Keratinocyte (primary cell): ENCODE data around the gene CYP27B1. TPM values are rescaled to one million over a fixed set of nuclear protein-coding genes. Genes with fewer than 3 reads are reported as not detected.

ENCODE experiments used
- DNase-seq: peaks from one replicate; pipeline ENCODE4 v3.0.0-alpha.2; 2011; ENCODE audit warnings: low read depth, missing footprints, low spot score
- FAIRE-seq: peaks from 2 replicates; lab custom pipeline; 2011; peaks lifted over from hg19 to GRCh38; lab: Jason Lieb, UNC
- H2AFZ ChIP-seq: 2 replicates; pipeline ENCODE4 v1.6.0; 2012; ENCODE audit warnings: low read length, control low read depth, inconsistent platforms; ENCODE audit not compliant: control insufficient read depth
- H3K27ac ChIP-seq: 2 replicates; pipeline ENCODE4 v1.5.1; 2011; ENCODE audit warnings: low read length; ENCODE audit not compliant: control insufficient read depth, insufficient read depth
- H3K27me3 ChIP-seq: 3 replicates; pipeline ENCODE4 v1.6.0; 2011; ENCODE audit warnings: low read length; ENCODE audit not compliant: control insufficient read depth, insufficient read depth; ENCODE audit errors: extremely low read depth
- H3K36me3 ChIP-seq, 2 experiments: 2 replicates in 1 of 2; 3 replicates in 1 of 2; pipeline ENCODE4 v1.5.1; 2011; ENCODE audit warnings: low read length in 2 of 2, mild to moderate bottlenecking in 1 of 2; ENCODE audit not compliant: control insufficient read depth in 2 of 2, insufficient read depth in 2 of 2; ENCODE audit errors: extremely low read depth in 1 of 2
- H3K4me1 ChIP-seq: 3 replicates; pipeline ENCODE4 v1.5.1; 2011; ENCODE audit warnings: low read length; ENCODE audit not compliant: control insufficient read depth, insufficient read depth; ENCODE audit errors: extremely low read depth
- H3K4me2 ChIP-seq: 3 replicates; pipeline ENCODE4 v1.6.0; 2011; ENCODE audit warnings: low read depth, low read length; ENCODE audit not compliant: control insufficient read depth, insufficient read depth; ENCODE audit errors: extremely low read depth
- H3K4me3 ChIP-seq, 3 experiments: fragments of 200-600 bp in 1 of 3; sonication (generic) in 1 of 3; 2 replicates in 2 of 3; 3 replicates in 1 of 3; pipeline ENCODE4 v1.5.1; 2011 to 2016; ENCODE audit warnings: low read length in 3 of 3, mild to moderate bottlenecking in 3 of 3, control low read depth in 2 of 3, inconsistent platforms in 1 of 3, low read depth in 1 of 3, mixed read lengths in 1 of 3, mixed run types in 1 of 3, moderate library complexity in 1 of 3; ENCODE audit not compliant: control insufficient read depth in 2 of 3, insufficient read depth in 2 of 3; ENCODE audit errors: extremely low read depth in 1 of 3
- H3K79me2 ChIP-seq: 2 replicates; pipeline ENCODE4 v1.6.0; 2012; ENCODE audit warnings: low read length; ENCODE audit not compliant: control insufficient read depth, insufficient read depth
- H3K9ac ChIP-seq: 3 replicates; pipeline ENCODE4 v1.6.0; 2011; ENCODE audit warnings: low read length; ENCODE audit not compliant: control insufficient read depth, insufficient read depth; ENCODE audit errors: extremely low read depth
- H3K9me1 ChIP-seq: 3 replicates; pipeline ENCODE4 v1.6.0; 2011; ENCODE audit warnings: low read length; ENCODE audit not compliant: control insufficient read depth, insufficient read depth; ENCODE audit errors: extremely low read depth
- H3K9me3 ChIP-seq: 2 replicates; pipeline ENCODE4 v1.5.1; 2012; ENCODE audit warnings: low read depth, low read length; ENCODE audit not compliant: control insufficient read depth
- H4K20me1 ChIP-seq: 3 replicates; pipeline ENCODE4 v1.6.0; 2011; ENCODE audit warnings: low read length; ENCODE audit not compliant: control insufficient read depth, insufficient read depth; ENCODE audit errors: extremely low read depth
- CTCF ChIP-seq, 3 experiments: IDR thresholded peaks in 1 of 3; conservative IDR thresholded peaks in 1 of 3; optimal IDR thresholded peaks in 1 of 3; 2 replicates in 2 of 3; 3 replicates in 1 of 3; pipeline versions ENCODE3 to v1.5.1; 2011; ENCODE audit warnings: low read length in 3 of 3, mild to moderate bottlenecking in 3 of 3, moderate library complexity in 2 of 3, control low read depth in 1 of 3, inconsistent platforms in 1 of 3; ENCODE audit not compliant: insufficient read depth in 2 of 3; ENCODE audit errors: extremely low read depth in 1 of 3
- EZH2 ChIP-seq: IDR thresholded peaks from one replicate; pipeline ENCODE4 v1.6.1; 2012; ENCODE audit warnings: inconsistent platforms, mild to moderate bottlenecking, low read length, moderate library complexity
- dilution Hi-C: fragments of 300-500 bp; cut with MboI; formaldehyde crosslinking; loops from one replicate; pipeline ENCODE4 v1.7.0; 2020; ENCODE audit warnings: low sequenced_read_pairs; ENCODE audit not compliant: extremely low pct_ligation_motif_present
- polyA plus RNA-seq, 5 experiments: library from polyadenylated mRNA; depleted of rRNA in 3 of 5; stranded (reverse) in 3 of 5; stranded (forward) in 1 of 5; unstranded in 1 of 5; fragments of >200 nt; gene quantifications; 1 replicate in 1 of 5; 2 replicates in 3 of 5; 3 replicates in 1 of 5; pipeline versions ENCODE4 v1.2.1 to v1.2.3, GENCODE V29; 2011 to 2012; ENCODE audit warnings: missing spikeins in 2 of 5, low read depth in 1 of 5, low replicate concordance in 1 of 5

The CYP27B1 gene
- polyA plus RNA-seq, 1 donor (not counting 4 experiments of a cell fraction or from before 2014, with no cell fraction given), result 33.6 TPM

- Histone ChIP-seq H3K27me3 (peaks cover 5% of the 10 kb centered on the region), H3K4me1 (peaks cover 16% of the 10 kb centered on the region), H3K9me3 (no peaks in the 10 kb centered on the region), H4K20me1 (no peaks in the 10 kb centered on the region), H3K79me2 (peaks cover 18% of the 10 kb centered on the region), H3K4me3 (peak overlapping the region; percentile 81 to 99 (median 97)), H3K9me1 (no peaks in the 10 kb centered on the region), H3K27ac (peak overlapping the region; percentile 98), H3K4me2 (peak overlapping the region; percentile 94), H3K36me3 (peaks cover 11 to 16% of the 10 kb centered on the region in 2 experiments), H2AFZ (peak overlapping the region; percentile 31), H3K9ac (peak overlapping the region; percentile 99)
- FAIRE-seq, result no peak
- TF ChIP-seq EZH2 (no peak), CTCF (optimal IDR thresholded peaks at IDR 0.05 in 1 of 3, IDR thresholded peaks at IDR 0.05 in 1 of 3, conservative IDR thresholded peaks at IDR 0.05 in 1 of 3; ENCODE audit: extremely low read depth in 1 of 3, insufficient read depth in 2 of 3, low read length in 3 of 3) (no peak)
- dilution Hi-C loops, result loop anchor here (25.0 kb wide), 1 partner anchor 158 kb away; the partner anchor contains the start of gene PIP4K2C
- DNase-seq, result no peak
Measured at GRCh38 chr12:57745485-57745881, 21.4 kb downstream of the CYP27B1 start.

GRCh38 chr12:57744777-57745484, 21.9 kb downstream of the CYP27B1 start, which contains the start of gene TSPAN31:
TSPAN31 (plus strand) TSS chr12:57745039; CDS start chr12:57745155, 116 bp downstream.
- dilution Hi-C loops, result loop anchor here (25.0 kb wide), 1 partner anchor 158 kb away; the partner anchor contains the start of gene PIP4K2C
- FAIRE-seq, result peak; percentile 82
- no peak for DNase-seq

More at GRCh38 chr12:57744777-57745484, 21.9 kb downstream of the CYP27B1 start, which contains the start of gene TSPAN31:
- Histone ChIP-seq H3K27me3 (peaks cover 10% of the 10 kb centered on the region), H3K4me2 (peak within 1 kb of the TSS; percentile 94), H3K79me2 (peaks cover 13% of the 10 kb centered on the region), H3K27ac (peak within 1 kb of the TSS; percentile 98), H3K9ac (peak within 1 kb of the TSS; percentile 99), H3K9me1 (no peaks in the 10 kb centered on the region), H3K9me3 (no peaks in the 10 kb centered on the region), H3K4me1 (peaks cover 16% of the 10 kb centered on the region), H3K4me3 (peak within 1 kb of the TSS; percentile 81 to 99 (median 97)), H4K20me1 (no peaks in the 10 kb centered on the region), H3K36me3 (peaks cover 11 to 12% of the 10 kb centered on the region in 2 experiments), H2AFZ (peak within 1 kb of the TSS; percentile 90)
- TF ChIP-seq CTCF (optimal IDR thresholded peaks at IDR 0.05 in 1 of 3, IDR thresholded peaks at IDR 0.05 in 1 of 3, conservative IDR thresholded peaks at IDR 0.05 in 1 of 3; ENCODE audit: extremely low read depth in 1 of 3, insufficient read depth in 2 of 3, low read length in 3 of 3), result no peak
- no peak for TF ChIP-seq EZH2
